SU-DHL-6 (cell line): Measurements from ENCODE around the gene SLC13A4.

Experiments used
- CTCF ChIP-seq: fragments of 200-600 bp; sonication (generic); IDR thresholded peaks from one replicate; pipeline ENCODE4 v1.5.1; 2017; ENCODE audit warnings: antibody characterized with exemption, mild to moderate bottlenecking, low read length, moderate library complexity; ENCODE audit not compliant: insufficient read depth, poor library complexity, severe bottlenecking
- EZH2phosphoT487 ChIP-seq: fragments of 200-600 bp; sonication (generic), shearing (Covaris generic); conservative IDR thresholded peaks from 2 replicates; pipeline ENCODE4 v1.6.1; 2018; ENCODE audit warnings: mild to moderate bottlenecking, antibody characterized with exemption, low read length, moderate library complexity, mixed read lengths

DNA sequence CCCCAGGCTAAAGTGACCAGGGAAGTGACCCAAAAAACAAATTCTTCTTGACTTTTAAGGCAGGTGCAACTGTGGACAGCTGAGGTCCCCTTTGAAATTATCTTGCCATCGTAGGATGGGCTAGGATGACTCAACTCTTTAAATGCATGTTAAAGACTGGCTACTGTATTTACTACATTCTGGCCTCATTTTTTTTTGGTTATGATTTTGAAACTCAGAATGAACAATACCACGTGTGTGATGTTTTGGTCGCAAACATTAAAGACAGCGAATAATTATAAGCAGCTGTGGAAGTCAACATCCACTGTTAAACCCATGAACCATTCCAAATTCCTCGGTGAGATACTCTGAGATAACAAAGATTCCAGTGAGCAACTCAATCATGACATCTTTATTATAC, 1.2 kb upstream of the SLC13A4 start:
- no peak for TF ChIP-seq EZH2phosphoT487
- TF ChIP-seq CTCF, result no peak
